IPS-11a (cell line): ENCODE measurements around the gene RBMS3.
"Not testable (repeated sequence)": the region's sequence is repeated elsewhere in the genome, so short reads cannot be mapped to it uniquely, and the experiment has no call there.

Experiments used
- H3K4me3 ChIP-seq: one replicate; pipeline ENCODE4 v1.5.1; 2013; ENCODE audit warnings: low read depth, low read length, control low read depth

Gene RBMS3

DNA sequence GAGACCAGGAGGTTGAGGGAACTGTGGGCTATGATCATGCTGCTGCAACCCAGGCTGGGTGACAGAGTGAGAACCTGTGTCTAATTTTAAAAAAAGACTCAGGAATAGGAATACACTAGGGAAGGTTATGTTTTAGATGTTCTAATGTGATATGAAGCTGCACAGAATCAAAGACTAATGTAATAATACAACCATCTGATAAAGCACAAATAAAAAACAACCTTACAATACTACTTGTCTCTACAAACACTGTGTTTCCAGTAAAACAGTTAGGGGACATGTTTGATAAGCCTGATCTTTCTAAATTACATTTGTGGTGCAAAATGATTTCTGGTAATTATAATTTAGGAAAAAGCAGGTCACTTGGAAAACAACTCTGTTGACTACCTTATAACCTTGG, 56.7 kb downstream of the RBMS3 start:
- no peak overlapping the region for H3K4me3 ChIP-seq

DNA sequence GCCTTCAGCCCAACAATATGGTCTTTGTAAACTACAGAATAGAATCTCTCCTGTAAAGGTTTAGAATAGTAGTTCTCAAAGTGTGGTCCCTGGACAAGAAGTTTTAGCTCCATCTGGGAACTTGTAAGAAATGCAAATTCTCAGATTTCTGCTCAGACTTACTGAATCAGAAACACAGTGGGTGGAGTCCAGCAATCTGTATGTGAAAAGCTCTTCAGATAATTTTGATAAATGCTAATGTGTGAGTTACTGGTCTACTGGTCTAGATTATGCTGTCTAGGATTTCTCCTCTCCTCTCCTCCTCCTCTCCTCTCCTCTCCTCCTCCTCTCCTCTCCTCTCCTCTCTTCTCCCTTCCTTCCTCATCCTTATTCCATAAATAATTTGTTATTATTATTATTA, 57.5 kb downstream of the RBMS3 start:
- no peak overlapping the region for H3K4me3 ChIP-seq

DNA sequence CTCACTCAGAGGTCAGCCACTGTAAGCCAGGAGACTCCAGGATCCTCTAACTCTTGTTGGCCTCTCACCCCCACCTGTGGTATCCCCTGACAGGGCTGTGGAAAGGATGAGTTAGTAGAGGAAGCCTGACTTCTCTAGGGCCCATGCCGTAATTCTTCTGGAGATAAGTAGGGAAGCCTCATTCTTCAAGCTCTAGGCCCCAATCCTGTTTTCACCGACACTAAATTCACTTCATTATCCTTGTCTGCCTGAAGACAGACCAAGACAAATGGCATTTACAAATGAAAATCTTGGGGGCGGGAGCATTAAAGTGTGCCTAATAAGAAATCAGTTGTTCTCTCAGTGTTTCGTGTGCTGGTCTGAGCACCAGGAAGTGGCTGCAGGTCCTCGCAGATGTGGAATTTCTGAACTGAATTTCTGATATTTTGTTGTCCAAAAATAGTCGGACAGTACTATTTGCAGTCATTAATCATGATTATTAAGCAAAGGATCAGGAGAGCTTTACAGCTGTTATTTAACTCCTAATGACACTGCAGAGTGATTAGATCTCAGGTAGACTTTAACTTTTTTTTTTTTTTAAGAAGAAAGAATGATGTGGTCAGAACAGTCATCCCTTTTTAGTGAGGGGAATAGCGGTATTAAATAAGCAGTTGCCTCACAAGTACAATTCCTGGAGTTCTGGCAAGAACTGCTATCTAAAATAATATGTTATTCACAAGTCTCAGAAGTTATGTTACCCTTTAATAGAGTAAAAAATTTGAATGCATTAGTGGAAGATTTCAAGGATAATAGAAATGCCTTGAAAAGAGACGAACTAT, 58.4 kb downstream of the RBMS3 start:
- no peak overlapping the region for H3K4me3 ChIP-seq

- H3K4me3 ChIP-seq = no peak overlapping the region
Measured at GRCh38 chr3:29344154-29344553, 63.3 kb downstream of the RBMS3 start.

DNA sequence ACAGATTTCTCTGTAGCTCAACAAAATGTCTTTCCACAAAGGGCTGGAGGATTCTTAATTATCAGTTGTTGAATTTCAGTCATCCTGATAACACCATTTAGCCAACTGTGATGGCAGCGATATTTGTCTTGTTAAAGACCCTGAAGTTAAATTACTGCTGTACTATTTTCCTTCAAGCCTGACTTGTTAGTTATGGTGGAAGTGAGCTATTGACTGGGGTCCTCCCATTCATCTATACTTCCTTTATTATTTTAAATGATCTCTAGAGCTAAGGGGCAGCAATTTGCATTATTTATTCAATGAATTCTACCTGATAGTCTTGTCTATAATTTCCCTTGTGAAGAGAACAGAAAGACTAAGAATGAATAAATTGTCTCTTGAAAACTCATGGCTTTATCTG, 64.1 kb downstream of the RBMS3 start:
- H3K4me3 ChIP-seq = no peak overlapping the region

GRCh38 chr3:29345516-29346300, 64.8 kb downstream of the RBMS3 start:
- no peak overlapping the region for H3K4me3 ChIP-seq

DNA sequence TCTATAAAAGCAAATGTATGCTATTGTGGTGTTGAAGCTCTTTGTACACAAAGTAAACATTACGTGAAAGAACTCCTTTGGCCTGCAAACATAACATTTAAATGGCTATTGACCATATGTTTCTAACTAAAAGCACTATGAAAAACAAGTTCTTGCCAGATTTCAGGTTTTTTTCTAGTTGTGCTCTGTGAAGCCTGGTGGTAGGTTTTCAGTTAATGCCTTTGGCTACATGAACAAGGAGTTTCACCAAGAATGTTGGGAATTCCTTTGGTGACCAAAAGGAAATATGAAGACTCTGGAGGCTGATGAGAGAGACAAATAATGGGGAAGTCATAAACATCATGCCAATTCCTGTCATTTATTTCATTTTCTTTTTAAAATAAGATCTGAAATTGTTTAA, 66.0 kb downstream of the RBMS3 start:
- H3K4me3 ChIP-seq = no peak overlapping the region

- no peak overlapping the region for H3K4me3 ChIP-seq
Measured at GRCh38 chr3:29347412-29347811, 66.5 kb downstream of the RBMS3 start.

DNA sequence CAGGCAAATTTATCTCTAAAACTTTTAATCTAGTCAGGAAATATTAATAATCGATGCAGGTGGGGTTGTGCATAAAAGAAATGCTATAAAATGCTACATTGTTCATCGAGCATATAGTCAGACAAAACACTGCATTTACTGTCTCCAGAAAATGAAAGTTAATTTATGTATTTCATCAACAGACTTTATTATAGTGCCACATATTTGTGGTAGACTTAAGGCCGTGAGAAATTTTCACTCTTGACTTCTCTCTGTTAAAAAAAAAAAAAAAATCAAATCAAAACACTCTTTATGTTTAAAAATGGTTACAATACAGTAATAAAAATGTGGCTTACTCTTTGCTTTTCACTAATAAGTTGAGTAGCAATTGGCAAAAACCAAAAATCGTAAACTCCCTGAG, 67.4 kb downstream of the RBMS3 start:
- H3K4me3 ChIP-seq = no peak overlapping the region

DNA sequence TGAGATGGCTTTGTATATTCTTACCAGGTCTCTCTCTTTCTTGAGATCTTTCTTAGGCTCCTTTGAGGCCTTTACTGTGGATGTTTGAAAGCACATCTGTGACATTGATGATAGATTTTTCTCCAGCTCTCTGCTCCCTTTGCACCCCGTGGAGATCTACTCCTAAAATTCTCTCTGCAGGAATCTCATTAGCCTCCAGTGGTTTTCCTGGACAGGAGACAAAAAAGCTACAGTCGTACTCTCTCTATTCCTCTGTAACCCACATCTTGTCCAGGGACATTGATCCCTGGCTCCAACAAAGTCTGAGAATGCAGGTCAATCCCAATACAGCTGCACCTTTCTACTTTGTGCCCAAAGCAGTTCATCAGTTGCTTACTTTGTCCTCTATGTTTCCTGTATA, 68.2 kb downstream of the RBMS3 start:
- no peak overlapping the region for H3K4me3 ChIP-seq

GRCh38 chr3:29353807-29354206, 72.9 kb downstream of the RBMS3 start:
- H3K4me3 ChIP-seq = no peak overlapping the region

- H3K4me3 ChIP-seq = no peak overlapping the region
Measured at GRCh38 chr3:29354894-29355293, 74.0 kb downstream of the RBMS3 start.

- no peak overlapping the region for H3K4me3 ChIP-seq
Measured at GRCh38 chr3:29356062-29356461, 75.2 kb downstream of the RBMS3 start.

DNA sequence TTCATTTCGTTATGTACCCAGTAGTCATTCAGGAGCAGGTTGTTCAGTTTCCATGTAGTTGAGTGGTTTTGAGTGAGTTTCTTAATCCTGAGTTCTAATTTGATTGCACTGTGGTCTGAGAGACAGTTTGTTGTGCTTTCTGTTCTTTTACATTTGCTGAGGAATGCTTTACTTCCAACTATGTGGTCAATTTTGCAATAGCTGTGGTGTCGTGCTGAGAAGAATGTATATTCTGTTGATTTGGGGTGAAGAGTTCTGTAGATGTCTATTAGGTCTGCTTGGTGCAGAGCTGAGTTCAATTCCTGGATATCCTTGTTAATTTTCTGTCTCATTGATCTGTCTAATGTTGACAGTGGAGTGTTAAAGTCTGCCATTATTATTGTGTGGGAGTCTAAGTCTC, 79.4 kb downstream of the RBMS3 start:
- H3K4me3 ChIP-seq = not testable (repeated sequence)

- no peak overlapping the region for H3K4me3 ChIP-seq
Measured at GRCh38 chr3:29363110-29363509, 82.2 kb downstream of the RBMS3 start.

- H3K4me3 ChIP-seq = no peak overlapping the region
Measured at GRCh38 chr3:29370021-29370420, 89.2 kb downstream of the RBMS3 start.

DNA sequence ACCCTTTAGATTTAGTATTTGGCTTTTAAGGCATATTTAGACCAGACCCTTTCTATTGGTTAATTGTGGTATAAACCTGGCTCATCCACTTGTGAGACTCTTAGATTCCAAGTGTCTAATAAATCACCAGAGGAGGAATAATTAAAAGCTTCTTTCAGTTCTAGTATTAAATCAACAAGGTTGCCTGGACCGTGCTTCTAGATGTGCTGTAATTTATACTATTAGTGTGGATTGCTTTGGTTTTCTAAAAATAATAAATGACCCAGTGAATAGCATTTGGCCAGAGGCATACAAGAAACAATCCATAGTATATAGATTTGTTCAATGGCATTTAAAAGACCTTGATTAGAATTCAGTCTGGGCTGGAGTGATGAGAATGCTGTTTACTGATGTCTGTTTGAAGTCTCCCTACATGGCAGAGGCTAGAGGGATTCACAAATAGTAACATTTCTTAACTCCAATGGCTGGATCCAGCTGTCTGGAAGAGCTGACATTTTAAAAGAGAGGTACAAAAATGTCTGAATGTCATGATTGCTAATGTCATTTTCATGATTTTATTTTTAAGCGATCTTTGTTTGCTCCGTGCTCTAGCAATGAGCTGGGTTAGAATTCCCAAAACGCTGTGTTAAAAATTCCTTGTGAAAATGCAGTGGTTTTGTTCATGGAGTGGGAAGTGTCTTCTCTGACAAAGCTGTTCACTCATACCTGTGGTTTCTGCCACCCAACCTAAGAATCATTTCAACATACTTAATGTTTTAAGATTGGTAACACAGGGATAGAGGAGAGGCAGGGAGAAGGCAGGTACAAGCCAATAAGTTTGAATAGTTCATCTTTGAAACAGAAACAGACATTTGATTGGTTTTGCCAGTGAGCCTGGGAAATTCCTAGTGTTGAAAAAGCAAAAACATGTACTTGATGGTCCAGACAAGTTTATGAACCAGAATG, 89.9 kb downstream of the RBMS3 start:
- H3K4me3 ChIP-seq = no peak overlapping the region

GRCh38 chr3:29373131-29373680, 92.3 kb downstream of the RBMS3 start:
- H3K4me3 ChIP-seq = no peak overlapping the region

- no peak overlapping the region for H3K4me3 ChIP-seq
Measured at GRCh38 chr3:29374226-29374625, 93.4 kb downstream of the RBMS3 start.

GRCh38 chr3:29379097-29379496, 98.2 kb downstream of the RBMS3 start:
- no peak overlapping the region for H3K4me3 ChIP-seq

GRCh38 chr3:29381595-29381994, 100.7 kb downstream of the RBMS3 start:
- H3K4me3 ChIP-seq = no peak overlapping the region
